Fibroblast of lung (primary cell): ENCODE data around the gene ASZ1.

Source experiments
- CTCF ChIP-seq, 2 donors: IDR thresholded peaks in 1 of 2; conservative IDR thresholded peaks in 1 of 2; 1 replicate in 1 of 2; 2 replicates in 1 of 2; pipeline ENCODE4 v1.5.1; 2011 to 2012; ENCODE audit warnings: low read length in 2 of 2, control low read depth in 1 of 2, inconsistent platforms in 1 of 2, low read depth in 1 of 2, mild to moderate bottlenecking in 1 of 2
- EZH2 ChIP-seq: IDR thresholded peaks from 2 replicates; pipeline ENCODE4 v1.5.1; 2012; ENCODE audit warnings: low read length, control low read depth, mild to moderate bottlenecking; ENCODE audit errors: missing control alignments

DNA sequence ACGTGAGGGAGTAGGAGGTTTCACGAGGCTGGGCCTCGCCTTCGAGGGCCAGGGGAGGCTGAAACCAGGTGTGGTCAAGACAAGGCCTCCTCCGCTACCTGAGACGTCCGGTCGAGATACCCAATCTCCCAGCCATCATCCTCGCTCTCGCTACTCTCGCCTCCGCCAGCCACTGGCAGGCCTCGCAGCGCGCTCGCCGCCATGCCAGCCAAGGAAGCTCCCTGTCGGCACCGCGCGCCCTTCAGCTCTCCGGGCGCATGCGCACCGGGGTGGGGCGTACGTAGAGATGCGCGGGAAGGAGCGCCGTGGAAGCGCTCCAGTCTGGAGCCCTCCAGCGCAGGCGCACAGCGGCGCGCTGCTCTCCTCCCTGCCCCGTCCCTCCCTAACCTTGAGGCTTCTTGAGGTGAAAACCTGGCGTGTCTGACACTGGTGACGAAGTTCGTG is at the start of gene ASZ1:
- TF ChIP-seq CTCF (conservative IDR thresholded peaks at IDR 0.05 in 1 of 2, IDR thresholded peaks at IDR 0.05 in 1 of 2; ENCODE audit: low read depth in 1 of 2, low read length in 2 of 2): no peak
- TF ChIP-seq EZH2: no peak
